Activated T-helper 2 cell treated with anti-CD3 and anti-CD28 coated beads, Interferon-gamma antibody, Interleukin-2, Interleukin-4, amounts not matched to agents 10 μg/mL and 5 μg/mL and 100 μg/mL, durations not matched to agents 14 hours and 24 hours and 36 hours (primary cell): ENCODE measurements around the gene CHSY3. TPM values are rescaled to one million over a fixed set of nuclear protein-coding genes. Genes with fewer than 3 reads are reported as not detected.

Experiments
- DNase-seq: peaks from one replicate; pipeline ENCODE4 v3.0.0; 2021; ENCODE audit warnings: low spot score
- H3K27ac Mint-ChIP-seq: one replicate; pipeline ENCODE4 v1.8.0; 2021; ENCODE audit warnings: mixed read lengths
- H3K27me3 Mint-ChIP-seq: one replicate; pipeline ENCODE4 v1.8.0; 2021; ENCODE audit warnings: low read depth, mixed read lengths
- H3K36me3 Mint-ChIP-seq: one replicate; pipeline ENCODE4 v1.8.0; 2021; ENCODE audit warnings: low read depth, mixed read lengths
- H3K4me1 Mint-ChIP-seq: one replicate; pipeline ENCODE4 v1.8.0; 2021; ENCODE audit warnings: low read depth, mixed read lengths
- H3K4me3 Mint-ChIP-seq: one replicate; pipeline ENCODE4 v1.8.0; 2021; ENCODE audit warnings: low read depth, mild to moderate bottlenecking, moderate library complexity, mixed read lengths
- H3K9me3 Mint-ChIP-seq: one replicate; pipeline ENCODE4 v1.8.0; 2021; ENCODE audit warnings: mixed read lengths
- intact Hi-C: fragments of 100-400 bp; cut with micrococcal nuclease; formaldehyde crosslinking; loops from one replicate; pipeline ENCODE4 v1.15.1; 2023
- total RNA-seq: library from RNA; stranded (reverse); gene quantifications from 2 replicates; pipeline ENCODE4 v1.2.3, GENCODE V29; 2022

CHSY3 gene
- not detected in 2 replicates for total RNA-seq

GRCh38 chr5:129904102-129904666 is at the start of gene CHSY3:
Gene CHSY3 (plus strand): TSS chr5:129904465.
- H3K9me3 Mint-ChIP-seq, result no peaks in the 10 kb centered on the region
- peaks cover 44% of the 10 kb centered on the region for H3K27me3 Mint-ChIP-seq
- H3K27ac Mint-ChIP-seq, result no peak within 1 kb of the TSS
- H3K4me3 Mint-ChIP-seq, result peak within 1 kb of the TSS; percentile 82
- peaks cover 13% of the 10 kb centered on the region for H3K4me1 Mint-ChIP-seq
- intact Hi-C loops, result no loop called here
- peak; percentile 31 for DNase-seq
- H3K36me3 Mint-ChIP-seq, result peaks cover 3% of the 10 kb centered on the region

GRCh38 chr5:129856325-129856724 is 47.9 kb upstream of the CHSY3 start:
- Mint-ChIP-seq H3K27me3 (no peaks in the 10 kb centered on the region), H3K27ac (no peak overlapping the region), H3K4me3 (no peak overlapping the region), H3K36me3 (no peaks in the 10 kb centered on the region), H3K4me1 (no peaks in the 10 kb centered on the region), H3K9me3 (no peaks in the 10 kb centered on the region)
- intact Hi-C loops, result no loop called here
- no peak for DNase-seq

DNA sequence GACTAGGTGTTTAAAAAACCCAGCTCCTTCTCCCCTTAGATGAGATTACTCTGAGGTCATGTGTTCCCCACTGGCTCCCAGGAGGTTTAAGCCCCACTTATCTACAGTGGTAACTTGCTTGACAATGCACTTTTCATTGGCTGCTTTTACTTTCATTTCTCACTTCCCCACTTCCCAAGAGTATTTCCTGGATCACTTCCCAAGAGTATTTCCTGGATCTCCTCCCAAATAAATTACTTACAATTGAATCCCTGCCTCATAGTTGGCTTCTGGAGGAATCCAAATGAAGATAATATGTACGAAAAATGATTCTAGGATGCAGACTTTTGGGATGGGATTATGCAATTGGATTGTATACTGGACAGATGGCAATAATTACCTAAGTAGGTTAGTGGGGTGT is 47.1 kb upstream of the CHSY3 start:
- Mint-ChIP-seq H3K9me3 (no peaks in the 10 kb centered on the region), H3K4me1 (no peaks in the 10 kb centered on the region)
- intact Hi-C loops, result no loop called here

DNA sequence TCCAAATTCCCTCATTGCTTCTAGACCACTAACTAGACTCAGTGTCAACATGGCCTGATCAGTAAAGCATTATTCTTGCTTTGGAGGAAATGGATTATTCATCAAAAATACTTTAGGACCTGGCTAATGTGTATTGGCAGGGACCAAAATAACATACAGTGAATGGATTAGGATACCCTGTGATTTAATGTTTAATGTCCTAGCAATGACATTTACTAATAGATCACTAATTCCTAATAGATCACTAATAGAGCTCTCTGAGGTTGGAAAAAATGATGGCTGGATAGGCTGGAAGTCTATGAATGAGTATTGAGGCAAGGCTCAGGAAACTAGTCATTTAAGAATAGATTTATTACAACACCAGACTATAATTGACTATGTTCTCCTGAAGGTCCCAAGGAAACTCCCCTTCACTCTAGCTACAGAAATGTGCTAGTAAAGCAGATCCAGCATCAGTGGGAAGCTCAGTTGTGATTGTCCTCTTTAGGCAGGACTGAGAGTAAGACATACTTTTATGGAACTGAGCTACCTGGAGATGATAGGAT is 46.1 kb upstream of the CHSY3 start:
- no peaks in the 10 kb centered on the region for H3K27me3 Mint-ChIP-seq
- intact Hi-C loops, result no loop called here
- H3K4me3 Mint-ChIP-seq, result no peak overlapping the region
- H3K27ac Mint-ChIP-seq, result no peak overlapping the region
- no peaks in the 10 kb centered on the region for H3K4me1 Mint-ChIP-seq
- no peaks in the 10 kb centered on the region for H3K9me3 Mint-ChIP-seq
- DNase-seq, result no peak
- H3K36me3 Mint-ChIP-seq, result no peaks in the 10 kb centered on the region

More for the DNA sequence above, 47.1 kb upstream of the CHSY3 start:
- Mint-ChIP-seq H3K27me3 (no peaks in the 10 kb centered on the region), H3K4me3 (no peak overlapping the region), H3K36me3 (no peaks in the 10 kb centered on the region), H3K27ac (no peak overlapping the region)
- DNase-seq, result no peak

GRCh38 chr5:129884322-129884721 is 19.9 kb upstream of the CHSY3 start:
- H3K27me3 Mint-ChIP-seq, result no peaks in the 10 kb centered on the region
- intact Hi-C loops, result no loop called here
- H3K27ac Mint-ChIP-seq, result no peak overlapping the region
- DNase-seq, result no peak
- no peaks in the 10 kb centered on the region for H3K9me3 Mint-ChIP-seq
- no peak overlapping the region for H3K4me3 Mint-ChIP-seq
- no peaks in the 10 kb centered on the region for H3K4me1 Mint-ChIP-seq
- no peaks in the 10 kb centered on the region for H3K36me3 Mint-ChIP-seq

DNA sequence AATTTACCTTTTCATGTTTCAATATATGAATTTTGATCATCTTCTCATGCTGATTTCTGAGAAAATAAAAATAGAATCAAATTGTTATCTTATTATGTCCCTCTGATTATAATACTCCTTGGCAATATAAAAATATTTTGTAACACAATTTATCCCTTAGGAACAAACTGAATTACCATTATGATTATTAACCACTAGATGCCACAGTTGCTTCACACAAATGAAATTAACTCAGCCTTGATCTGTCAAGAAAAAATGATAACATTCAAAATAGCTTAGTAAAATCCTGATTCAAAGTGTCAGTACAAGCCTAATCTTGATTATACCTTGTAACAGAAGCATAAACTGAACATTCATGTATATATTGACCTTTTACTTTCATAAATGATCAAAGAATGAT is 4.8 kb upstream of the CHSY3 start:
- H3K9me3 Mint-ChIP-seq, result no peaks in the 10 kb centered on the region
- H3K4me3 Mint-ChIP-seq, result no peak overlapping the region
- no peak for DNase-seq
- intact Hi-C loops, result no loop called here
- H3K36me3 Mint-ChIP-seq, result peaks cover 3% of the 10 kb centered on the region
- H3K27ac Mint-ChIP-seq, result no peak overlapping the region
- peaks cover 5% of the 10 kb centered on the region for H3K4me1 Mint-ChIP-seq
- H3K27me3 Mint-ChIP-seq, result peaks cover 23% of the 10 kb centered on the region

DNA sequence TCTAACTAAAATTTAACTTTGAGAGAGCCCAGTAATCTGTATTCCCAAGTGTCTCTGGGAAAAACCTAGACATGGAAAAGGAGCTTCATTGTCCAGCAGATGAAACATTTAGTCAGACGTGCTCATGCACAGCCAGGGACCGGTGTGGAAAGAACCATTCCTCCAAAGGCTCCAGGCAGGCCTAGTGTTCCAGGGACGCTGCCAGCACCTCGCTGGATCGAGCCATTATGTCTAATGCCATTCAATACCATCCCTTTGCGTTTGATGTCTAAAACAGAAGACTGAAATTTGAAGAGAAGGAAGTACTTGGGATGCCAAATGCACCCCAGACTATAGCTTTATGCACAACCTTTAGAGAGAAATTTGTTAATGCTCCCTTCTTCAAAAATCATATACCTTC is 1.4 kb upstream of the CHSY3 start:
- intact Hi-C loops, result no loop called here
- peaks cover 13% of the 10 kb centered on the region for H3K4me1 Mint-ChIP-seq
- H3K9me3 Mint-ChIP-seq, result no peaks in the 10 kb centered on the region
- peaks cover 3% of the 10 kb centered on the region for H3K36me3 Mint-ChIP-seq
- H3K4me3 Mint-ChIP-seq, result no peak overlapping the region
- DNase-seq, result no peak
- no peak overlapping the region for H3K27ac Mint-ChIP-seq
- peaks cover 38% of the 10 kb centered on the region for H3K27me3 Mint-ChIP-seq

DNA sequence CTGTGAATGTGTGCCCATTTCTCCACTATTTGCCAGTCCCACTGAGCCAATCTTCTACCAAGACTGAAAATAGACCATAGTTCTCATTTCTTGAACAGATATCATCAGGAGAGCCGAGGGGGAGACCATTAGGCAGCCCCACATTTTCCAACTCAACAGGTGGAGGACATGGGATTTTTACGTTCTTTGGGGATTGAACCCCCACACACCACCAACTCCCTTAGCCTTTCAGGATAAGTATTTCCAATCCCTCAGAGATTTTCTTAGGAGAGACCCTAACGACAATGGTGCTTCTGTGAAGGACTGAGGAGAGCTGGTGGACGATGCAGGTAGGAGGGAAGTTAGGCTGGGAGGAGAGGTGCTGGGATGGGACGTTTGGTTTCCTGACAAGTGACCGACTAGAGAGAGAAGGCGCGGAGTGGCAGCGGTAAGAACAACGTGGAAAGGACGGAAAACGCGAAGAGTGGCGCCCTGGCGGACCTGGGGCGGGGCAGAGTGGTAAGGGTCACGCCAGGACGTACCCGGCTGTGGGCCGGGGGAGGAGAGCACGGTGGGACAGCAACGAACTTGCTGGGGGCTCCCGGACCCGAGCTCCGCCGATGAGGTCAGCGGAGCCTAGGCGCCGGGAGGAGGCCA is 681 bp upstream of the CHSY3 start:
- DNase-seq, result no peak
- intact Hi-C loops, result no loop called here
- no peak overlapping the region for H3K27ac Mint-ChIP-seq

DNA sequence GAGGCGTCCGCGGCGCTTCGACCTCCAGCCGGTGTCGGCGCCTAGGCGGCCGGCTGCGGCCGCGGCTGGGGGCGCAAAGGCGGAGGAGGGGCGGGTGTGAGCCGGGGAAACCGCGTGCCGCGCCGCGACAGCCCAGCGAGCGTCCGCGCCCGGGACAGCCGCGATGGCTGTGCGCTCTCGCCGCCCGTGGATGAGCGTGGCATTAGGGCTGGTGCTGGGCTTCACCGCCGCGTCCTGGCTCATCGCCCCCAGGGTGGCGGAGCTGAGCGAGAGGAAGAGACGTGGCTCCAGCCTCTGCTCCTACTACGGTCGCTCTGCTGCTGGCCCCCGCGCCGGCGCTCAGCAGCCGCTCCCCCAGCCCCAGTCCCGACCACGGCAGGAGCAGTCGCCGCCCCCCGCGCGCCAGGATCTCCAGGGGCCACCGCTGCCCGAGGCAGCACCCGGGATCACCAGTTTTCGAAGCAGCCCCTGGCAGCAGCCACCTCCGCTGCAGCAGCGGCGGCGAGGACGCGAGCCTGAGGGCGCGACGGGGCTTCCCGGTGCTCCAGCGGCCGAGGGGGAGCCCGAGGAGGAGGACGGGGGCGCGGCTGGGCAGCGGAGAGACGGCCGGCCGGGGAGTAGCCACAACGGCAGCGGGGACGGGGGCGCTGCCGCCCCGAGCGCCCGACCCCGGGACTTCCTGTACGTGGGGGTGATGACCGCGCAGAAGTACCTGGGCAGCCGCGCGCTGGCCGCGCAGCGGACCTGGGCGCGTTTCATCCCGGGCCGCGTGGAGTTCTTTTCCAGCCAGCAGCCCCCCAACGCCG is 605 bp downstream of the CHSY3 start:
- no peak overlapping the region for H3K27ac Mint-ChIP-seq
- H3K4me3 Mint-ChIP-seq, result peak overlapping the region; percentile 73
- peaks cover 44% of the 10 kb centered on the region for H3K27me3 Mint-ChIP-seq
- peaks cover 13% of the 10 kb centered on the region for H3K4me1 Mint-ChIP-seq
- no peak for DNase-seq
- no peaks in the 10 kb centered on the region for H3K9me3 Mint-ChIP-seq
- intact Hi-C loops, result no loop called here
- H3K36me3 Mint-ChIP-seq, result peaks cover 3% of the 10 kb centered on the region

More for the DNA sequence above, 681 bp upstream of the CHSY3 start:
- no peaks in the 10 kb centered on the region for H3K9me3 Mint-ChIP-seq
- H3K36me3 Mint-ChIP-seq, result peaks cover 3% of the 10 kb centered on the region
- peaks cover 44% of the 10 kb centered on the region for H3K27me3 Mint-ChIP-seq
- H3K4me1 Mint-ChIP-seq, result peaks cover 13% of the 10 kb centered on the region
- H3K4me3 Mint-ChIP-seq, result peak overlapping the region; percentile 82

DNA sequence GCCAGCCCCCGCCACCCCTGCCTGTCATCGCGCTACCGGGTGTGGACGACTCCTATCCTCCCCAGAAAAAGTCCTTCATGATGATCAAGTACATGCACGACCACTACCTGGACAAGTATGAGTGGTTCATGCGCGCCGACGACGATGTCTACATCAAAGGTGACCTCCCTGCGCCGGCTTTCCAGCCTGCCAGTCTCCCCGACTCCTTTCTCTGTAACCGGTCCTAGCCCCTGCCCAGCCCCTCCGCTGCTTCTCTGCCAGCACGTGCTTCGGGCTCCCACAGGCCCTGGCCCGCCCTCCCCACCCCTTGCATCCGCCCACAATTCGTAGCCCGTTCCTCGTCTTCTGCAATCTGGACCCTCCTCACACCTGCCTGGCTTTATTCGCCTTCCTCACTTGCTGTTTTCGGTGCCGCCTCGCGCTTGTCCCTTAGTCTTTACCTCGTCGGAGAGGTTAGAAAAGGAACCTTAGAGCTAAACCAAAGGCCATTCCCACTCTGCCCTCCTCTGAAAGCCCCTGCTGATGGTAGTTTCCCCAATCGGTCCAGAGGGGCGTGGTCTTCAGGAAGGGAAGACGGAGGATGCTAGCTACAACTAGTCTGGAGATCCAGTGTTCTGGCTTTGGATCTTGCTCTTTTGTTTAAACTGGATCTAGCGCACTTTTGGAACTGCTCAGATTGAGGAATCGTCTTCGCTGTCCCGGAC is 1.4 kb downstream of the CHSY3 start:
- DNase-seq, result no peak

GRCh38 chr5:129906177-129906887 is 2.1 kb downstream of the CHSY3 start:
- no peak for DNase-seq
- Mint-ChIP-seq H3K27ac (no peak overlapping the region), H3K4me1 (peaks cover 13% of the 10 kb centered on the region), H3K36me3 (peaks cover 3% of the 10 kb centered on the region), H3K9me3 (no peaks in the 10 kb centered on the region), H3K4me3 (peak overlapping the region; percentile 73), H3K27me3 (peaks cover 40% of the 10 kb centered on the region)
- intact Hi-C loops, result no loop called here

More for the DNA sequence above, 1.4 kb downstream of the CHSY3 start:
- Mint-ChIP-seq H3K4me3 (peak overlapping the region; percentile 73), H3K36me3 (peaks cover 3% of the 10 kb centered on the region), H3K9me3 (no peaks in the 10 kb centered on the region), H3K27me3 (peaks cover 42% of the 10 kb centered on the region), H3K4me1 (peaks cover 13% of the 10 kb centered on the region), H3K27ac (no peak overlapping the region)
- intact Hi-C loops, result no loop called here

DNA sequence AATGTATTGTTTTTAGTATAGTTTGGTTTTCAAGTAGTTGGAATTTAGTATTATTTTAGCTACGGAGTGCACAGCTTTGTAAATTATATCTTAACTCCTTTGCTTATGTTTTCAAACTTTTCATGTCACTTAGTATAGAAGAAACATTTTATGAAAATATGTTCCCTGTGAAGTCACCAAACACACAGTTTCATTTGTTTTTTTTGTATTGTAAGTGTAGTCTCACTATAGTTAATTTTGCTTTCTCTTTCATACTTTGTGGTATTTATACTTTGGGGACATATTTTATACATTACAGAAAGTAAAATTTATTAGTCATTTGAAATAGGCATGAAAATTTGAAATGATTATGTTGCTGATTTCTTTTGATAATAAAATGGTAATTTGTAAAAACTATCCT is 5.0 kb downstream of the CHSY3 start:
- Mint-ChIP-seq H3K9me3 (no peaks in the 10 kb centered on the region), H3K4me3 (no peak overlapping the region), H3K27ac (no peak overlapping the region), H3K27me3 (peaks cover 24% of the 10 kb centered on the region), H3K4me1 (peaks cover 8% of the 10 kb centered on the region), H3K36me3 (no peaks in the 10 kb centered on the region)
- intact Hi-C loops, result no loop called here
- no peak for DNase-seq
